ENCODE results near the gene NXNL1. TPM values are rescaled to one million over a fixed set of nuclear protein-coding genes. Genes with fewer than 3 reads are reported as not detected.

Gene NXNL1
- total and polyA plus RNA-seq, 8 donors, result 0.19 TPM; not detected in 7

- no peak for DNase-seq
Measured at GRCh38 chr19:17415121-17415520, 45.6 kb downstream of the NXNL1 start.

GRCh38 chr19:17414097-17414496 lies 46.6 kb downstream of the NXNL1 start:
- ATAC-seq, result no peak

More at GRCh38 chr19:17415121-17415520, 45.6 kb downstream of the NXNL1 start:
- WGBS, 2 donors, result 43 to 53% methylated on average over 6 of the region's 6 CpGs
- Histone ChIP-seq H3K27me3 (no peaks in the 10 kb centered on the region), H3K36me3 (no peaks in the 10 kb centered on the region), H3K4me1 (peaks cover 0 to 5% (median 0%) of the 10 kb centered on the region in 3 donors), H3K4me3 (no peak overlapping the region), H3K27ac (no peak overlapping the region), H3K9me3 (no peaks in the 10 kb centered on the region)
- intact Hi-C loops (cut with DNase I), result no loop called here
- ATAC-seq (no peak), FAIRE-seq (no peak)
- no peak for TF ChIP-seq CTCF (IDR thresholded peaks at IDR 0.05)

GRCh38 chr19:17411801-17412200 lies 48.9 kb downstream of the NXNL1 start:
- TF ChIP-seq CTCF (IDR thresholded peaks at IDR 0.05), result no peak
- no peak for ATAC-seq
- 61 to 74% methylated on average over 11 of the region's 11 CpGs for WGBS, 2 donors
- H3K27me3 ChIP-seq, result no peaks in the 10 kb centered on the region
- H3K27ac ChIP-seq, result no peak overlapping the region
- no peaks in the 10 kb centered on the region for H3K36me3 ChIP-seq
- H3K4me1 ChIP-seq, result no peaks in the 10 kb centered on the region
- intact Hi-C loops (cut with DNase I), result no loop called here
- H3K4me3 ChIP-seq, result no peak overlapping the region
- no peak for DNase-seq
- FAIRE-seq, result no peak
- no peaks in the 10 kb centered on the region for H3K9me3 ChIP-seq

More at GRCh38 chr19:17414097-17414496, 46.6 kb downstream of the NXNL1 start:
- Histone ChIP-seq H3K36me3 (no peaks in the 10 kb centered on the region), H3K27ac (no peak overlapping the region), H3K4me1 (peaks cover 0 to 2% (median 0%) of the 10 kb centered on the region in 3 donors), H3K9me3 (no peaks in the 10 kb centered on the region), H3K27me3 (no peaks in the 10 kb centered on the region), H3K4me3 (no peak overlapping the region)
- 60 to 80% methylated on average over 8 of the region's 8 CpGs for WGBS, 2 donors
- FAIRE-seq (no peak), DNase-seq (no peak)
- no peak for TF ChIP-seq CTCF (IDR thresholded peaks at IDR 0.05)
- intact Hi-C loops (cut with DNase I), result no loop called here

- H3K9me3 ChIP-seq, result no peaks in the 10 kb centered on the region
- no peak for DNase-seq
- intact Hi-C loops (cut with DNase I), result no loop called here
- no peak overlapping the region for H3K27ac ChIP-seq
- no peak for FAIRE-seq
- H3K27me3 ChIP-seq, result no peaks in the 10 kb centered on the region
- H3K4me3 ChIP-seq, result no peak overlapping the region
- no peak for TF ChIP-seq CTCF (IDR thresholded peaks at IDR 0.05)
- ATAC-seq, result no peak
- no peaks in the 10 kb centered on the region for H3K36me3 ChIP-seq
- no peaks in the 10 kb centered on the region for H3K4me1 ChIP-seq
- 82 to 88% methylated on average over 9 of the region's 9 CpGs for WGBS, 2 donors
Measured at GRCh38 chr19:17409990-17410389, 50.7 kb downstream of the NXNL1 start.

GRCh38 chr19:17406887-17407196 lies 53.9 kb downstream of the NXNL1 start:
- Histone ChIP-seq H3K27me3 (no peaks in the 10 kb centered on the region), H3K36me3 (no peaks in the 10 kb centered on the region), H3K9me3 (no peaks in the 10 kb centered on the region), H3K4me1 (no peaks in the 10 kb centered on the region), H3K4me3 (peak overlapping the region in 2 of 4 donors; percentile 22 to 40), H3K27ac (peak overlapping the region in 1 of 4 donors; percentile 66)
- intact Hi-C loops (cut with DNase I), result no loop called here
- no peak for TF ChIP-seq CTCF (IDR thresholded peaks at IDR 0.05)
- WGBS, 2 donors, result 43 to 50% methylated on average over 2 of the region's 2 CpGs
- ATAC-seq (no peak), DNase-seq (no peak), FAIRE-seq (no peak)
